ENCODE data around the gene METTL1. TPM values are rescaled to one million over a fixed set of nuclear protein-coding genes. Genes with fewer than 3 reads are reported as not detected.

Gene METTL1
- total RNA-seq, 4 donors from 2014 or later, result 4.2 to 9.8 (median 5.7) TPM

DNA sequence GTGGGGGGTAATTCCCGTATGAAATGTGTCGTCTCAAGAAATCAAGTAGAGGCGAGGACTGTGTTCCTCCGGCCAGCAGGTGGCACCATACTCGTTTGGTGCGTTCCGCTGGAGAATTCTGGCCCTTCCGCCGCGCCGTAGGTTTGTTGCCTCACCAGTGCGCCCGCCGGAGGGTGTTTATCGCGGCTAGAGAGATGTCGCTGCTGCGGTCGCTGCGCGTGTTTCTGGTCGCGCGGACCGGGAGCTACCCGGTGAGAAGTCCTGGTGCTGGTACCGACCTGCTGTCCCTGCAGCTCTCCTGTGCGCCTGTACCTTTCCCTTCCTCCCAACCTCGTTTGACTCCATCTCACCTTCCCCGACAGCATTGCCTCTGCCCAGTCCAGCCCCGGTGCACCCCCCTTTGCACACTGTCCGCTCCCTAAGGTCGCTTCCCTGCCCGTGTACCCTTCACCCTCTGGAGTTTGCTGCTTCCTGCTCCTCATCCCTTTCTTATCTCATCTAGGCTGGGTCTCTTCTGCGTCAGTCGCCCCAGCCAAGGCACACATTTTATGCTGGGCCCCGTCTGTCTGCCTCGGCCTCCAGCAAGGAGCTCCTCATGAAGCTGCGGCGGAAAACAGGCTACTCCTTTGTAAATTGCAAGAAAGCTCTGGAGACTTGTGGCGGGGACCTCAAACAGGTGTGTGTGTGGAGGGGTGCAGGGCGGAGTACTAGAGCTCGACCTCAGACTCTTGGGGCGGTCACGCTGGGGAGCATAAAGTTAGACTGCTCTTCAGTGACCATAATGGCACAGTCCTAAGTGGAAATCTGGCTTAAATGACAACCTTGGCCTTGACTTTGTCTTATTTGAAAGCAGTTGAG, 10.9 kb upstream of the METTL1 start, which contains the start of gene TSFM:
TSFM (plus strand) TSS at position 180 of the 858 bp plus-strand sequence; CDS start at position 195, 15 bp downstream.
- peak; percentile 98 for DNase-seq (ENCODE audit: extremely low spot score)
- peaks cover 18 to 54% (median 40%) of the 10 kb centered on the region in 4 donors for H3K36me3 ChIP-seq
- H3K4me1 ChIP-seq, result peaks cover 14 to 29% (median 20%) of the 10 kb centered on the region in 4 donors
- WGBS, result 2% methylated on average over 20 of the region's 45 CpGs
- no peaks in the 10 kb centered on the region for H3K9me3 ChIP-seq
- intact Hi-C loops (cut with DNase I), result loop anchor here (1.0 to 5.0 kb wide), 2 partner anchors 49 to 122 kb away; no protein-coding TSS in a partner anchor
- no peaks in the 10 kb centered on the region for H3K27me3 ChIP-seq
- H3K27ac ChIP-seq (replicated peaks in 1 of 4), result peak within 1 kb of the TSS; percentile 74 to 82 (median 76)
- TF ChIP-seq EP300 (IDR thresholded peaks at IDR 0.05) (no peak), POLR2AphosphoS5 (IDR thresholded peaks at IDR 0.05) (peak; percentile 91 to 97), CTCF (IDR thresholded peaks at IDR 0.05) (peak; percentile 98 to 99 (median 98)), POLR2A (IDR thresholded peaks at IDR 0.05; ENCODE audit: low read depth) (peak; percentile 42)
- peak within 1 kb of the TSS; percentile 66 to 99 (median 92) for H3K4me3 ChIP-seq

GRCh38 chr12:57782243-57782607, 10.3 kb upstream of the METTL1 start:
- no peak for DNase-seq (ENCODE audit: extremely low spot score)
- Histone ChIP-seq H3K9me3 (no peaks in the 10 kb centered on the region), H3K36me3 (peaks cover 12 to 47% (median 34%) of the 10 kb centered on the region in 4 donors), H3K4me1 (peaks cover 14 to 29% (median 20%) of the 10 kb centered on the region in 4 donors), H3K4me3 (peak overlapping the region; percentile 66 to 99 (median 92)), H3K27ac (replicated peaks in 1 of 4) (peak overlapping the region in 3 of 4 donors; percentile 74 to 77 (median 74)), H3K27me3 (no peaks in the 10 kb centered on the region)
- 26% methylated on average over 4 of the region's 4 CpGs for whole genome bisulfite sequencing
- intact Hi-C loops (cut with DNase I), result loop anchor here (1.0 to 5.0 kb wide), 2 partner anchors 50 to 123 kb away; no protein-coding TSS in a partner anchor
- TF ChIP-seq CTCF (IDR thresholded peaks at IDR 0.05) (no peak), EP300 (IDR thresholded peaks at IDR 0.05) (no peak), POLR2AphosphoS5 (IDR thresholded peaks at IDR 0.05) (no peak), POLR2A (IDR thresholded peaks at IDR 0.05; ENCODE audit: low read depth) (no peak)

DNA sequence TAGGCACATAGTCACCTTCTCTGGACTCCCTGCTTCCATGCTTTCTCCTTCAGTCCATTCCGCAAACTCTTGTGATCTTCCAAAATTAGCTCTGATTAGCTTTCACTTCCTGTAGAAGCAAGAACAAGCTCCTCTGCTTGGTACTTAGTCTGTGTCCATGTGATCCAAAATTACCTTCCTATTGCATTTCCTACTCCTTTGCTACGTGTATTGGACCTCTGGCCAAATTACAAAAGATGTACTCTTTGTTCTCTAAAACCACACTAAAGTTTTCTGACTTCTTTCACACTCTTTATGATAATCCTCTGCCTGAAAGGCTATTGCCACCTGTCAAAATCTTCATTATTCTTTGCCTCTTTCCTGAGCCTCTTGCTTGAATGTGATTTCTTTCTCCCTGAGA, 9.9 kb upstream of the METTL1 start:
- no peaks in the 10 kb centered on the region for H3K27me3 ChIP-seq
- no peak for TF ChIP-seq POLR2AphosphoS5 (IDR thresholded peaks at IDR 0.05)
- no peak for TF ChIP-seq CTCF (IDR thresholded peaks at IDR 0.05)
- no peak for TF ChIP-seq EP300 (IDR thresholded peaks at IDR 0.05)
- no peak for TF ChIP-seq POLR2A (IDR thresholded peaks at IDR 0.05; ENCODE audit: low read depth)
- DNase-seq (ENCODE audit: extremely low spot score), result no peak
- H3K4me3 ChIP-seq, result no peak overlapping the region
- peaks cover 14 to 29% (median 20%) of the 10 kb centered on the region in 4 donors for H3K4me1 ChIP-seq
- H3K36me3 ChIP-seq, result peaks cover 8 to 43% (median 29%) of the 10 kb centered on the region in 4 donors
- H3K27ac ChIP-seq (replicated peaks in 1 of 4), result peak overlapping the region in 1 of 4 donors; percentile 74
- intact Hi-C loops (cut with DNase I), result loop anchor here (1.0 to 5.0 kb wide), 2 partner anchors 50 to 124 kb away; no protein-coding TSS in a partner anchor
- H3K9me3 ChIP-seq, result no peaks in the 10 kb centered on the region
- 55% methylated on average over 2 of the region's 2 CpGs for WGBS

- WGBS, result 92% methylated on average over 3 of the region's 3 CpGs
- Histone ChIP-seq H3K27ac (replicated peaks in 1 of 4) (no peak overlapping the region), H3K4me1 (peaks cover 14 to 29% (median 20%) of the 10 kb centered on the region in 4 donors), H3K36me3 (peaks cover 2 to 39% (median 24%) of the 10 kb centered on the region in 4 donors), H3K4me3 (no peak overlapping the region), H3K9me3 (no peaks in the 10 kb centered on the region), H3K27me3 (no peaks in the 10 kb centered on the region)
- DNase-seq (ENCODE audit: extremely low spot score), result no peak
- intact Hi-C loops (cut with DNase I), result loop anchor here (5.0 kb wide), 1 partner anchor 51 kb away; no protein-coding TSS in a partner anchor
- TF ChIP-seq POLR2AphosphoS5 (IDR thresholded peaks at IDR 0.05) (no peak), POLR2A (IDR thresholded peaks at IDR 0.05; ENCODE audit: low read depth) (no peak), CTCF (IDR thresholded peaks at IDR 0.05) (no peak), EP300 (IDR thresholded peaks at IDR 0.05) (no peak)
Observed at GRCh38 chr12:57781244-57781643, 9.3 kb upstream of the METTL1 start.

Data from esophagus muscularis mucosa (tissue), 4 donors.